Spinal cord (tissue), 10 donors: ENCODE measurements around the gene MRPL18. TPM values are rescaled to one million over a fixed set of nuclear protein-coding genes. Genes with fewer than 3 reads are reported as not detected.
"Not testable (repeated sequence)": the region's sequence is repeated elsewhere in the genome, so short reads cannot be mapped to it uniquely, and the experiment has no call there.

ENCODE experiments used
- DNase-seq, 6 donors: peaks; one replicate each; pipeline versions ENCODE4 v3.0.0 to v3.0.0-alpha.2; 2013 to 2015; ENCODE audit warnings: low spot score in 6 of 6, low read depth in 4 of 6
- H3K27ac ChIP-seq: one replicate; pipeline ENCODE4 v1.5.1; 2013; ENCODE audit warnings: low read depth, low read length, control low read depth
- H3K27me3 ChIP-seq: one replicate; pipeline ENCODE4 v1.6.1; 2013; ENCODE audit warnings: low read length; ENCODE audit not compliant: control insufficient read depth, insufficient read depth
- H3K36me3 ChIP-seq: one replicate; pipeline ENCODE4 v1.6.1; 2013; ENCODE audit warnings: low read length; ENCODE audit not compliant: control insufficient read depth, insufficient read depth
- H3K4me1 ChIP-seq: one replicate; pipeline ENCODE4 v1.6.1; 2013; ENCODE audit warnings: low read length; ENCODE audit not compliant: control insufficient read depth, insufficient read depth
- H3K4me3 ChIP-seq: one replicate; pipeline ENCODE4 v1.5.1; 2013; ENCODE audit warnings: low read depth, low read length, control low read depth
- H3K9me3 ChIP-seq: one replicate; pipeline ENCODE4 v1.6.1; 2013; ENCODE audit warnings: low read length; ENCODE audit not compliant: control insufficient read depth, insufficient read depth
- WGBS: methylation state at CpG from one replicate; pipeline ENCODE4 v1.1.5; 2013; ENCODE audit warnings: missing lambda C conversion rate; ENCODE audit not compliant: insufficient coverage; 5-methylcytosine and 5-hydroxymethylcytosine counted together
- long read RNA-seq, 4 donors: transcript quantifications; one replicate each; lab custom pipeline, GENCODE V29; 2026
- polyA plus RNA-seq, 2 donors: library from polyadenylated mRNA; unstranded; fragments of 120-200 nt; gene quantifications; one replicate each; pipeline ENCODE4 v1.2.1, GENCODE V29; 2013; ENCODE audit not compliant: insufficient read length in 2 of 2
- total RNA-seq, 2 donors: library from RNA; depleted of rRNA in 1 of 2; stranded (reverse); fragments of 120-200 nt in 1 of 2; fragments of >200 nt in 1 of 2; gene quantifications; one replicate each; pipeline versions ENCODE4 v1.2.3 to v1.2.4, GENCODE V29; 2013 to 2014
- donor health status: healthy.

Gene MRPL18
- 10 to 100 TPM; 42.1 to 58.9 TPM for total RNA-seq
- polyA plus RNA-seq = 10 to 100 TPM; 73.5 to 79.2 TPM
- long read RNA-seq, donor 1, transcript MRPL18-201 (4 exons, 978 nt) = major isoform, 39 of 61 reads
- long read RNA-seq, donor 1, partial matches to known transcripts = 14 of 61 reads
- long read RNA-seq, donor 1, other reads (novel, unspliced or antisense) = 7 of 61 reads
- long read RNA-seq, donor 2, transcript MRPL18-201 (4 exons, 978 nt) = major isoform, 11 of 11 reads
- long read RNA-seq, donor 2, partial matches to known transcripts = 0 of 11 reads
- long read RNA-seq, donor 2, other reads (novel, unspliced or antisense) = 0 of 11 reads
- long read RNA-seq, donor 3, transcript MRPL18-201 (4 exons, 978 nt) = major isoform, 19 of 19 reads
- long read RNA-seq, donor 3, partial matches to known transcripts = 0 of 19 reads
- long read RNA-seq, donor 3, other reads (novel, unspliced or antisense) = 0 of 19 reads
- long read RNA-seq, donor 4, transcript MRPL18-201 (4 exons, 978 nt) = major isoform, 38 of 70 reads
- long read RNA-seq, donor 4, partial matches to known transcripts = 10 of 70 reads
- long read RNA-seq, donor 4, other reads (novel, unspliced or antisense) = 20 of 70 reads

GRCh38 chr6:159790149-159790955 lies at the start of gene MRPL18:
TSS of gene MRPL18 (plus strand) at chr6:159790467. CDS start at chr6:159790588, 121 bp downstream.
- Histone ChIP-seq H3K27ac (peak within 1 kb of the TSS; percentile 96), H3K4me1 (peaks cover 24% of the 10 kb centered on the region), H3K4me3 (peak within 1 kb of the TSS; percentile 70), H3K36me3 (peaks cover 9% of the 10 kb centered on the region), H3K27me3 (no peaks in the 10 kb centered on the region), H3K9me3 (no peaks in the 10 kb centered on the region)
- under 1% methylated on average over 56 of the region's 56 CpGs for WGBS
- peak; percentile 88 to 99 (median 93) for DNase-seq

DNA sequence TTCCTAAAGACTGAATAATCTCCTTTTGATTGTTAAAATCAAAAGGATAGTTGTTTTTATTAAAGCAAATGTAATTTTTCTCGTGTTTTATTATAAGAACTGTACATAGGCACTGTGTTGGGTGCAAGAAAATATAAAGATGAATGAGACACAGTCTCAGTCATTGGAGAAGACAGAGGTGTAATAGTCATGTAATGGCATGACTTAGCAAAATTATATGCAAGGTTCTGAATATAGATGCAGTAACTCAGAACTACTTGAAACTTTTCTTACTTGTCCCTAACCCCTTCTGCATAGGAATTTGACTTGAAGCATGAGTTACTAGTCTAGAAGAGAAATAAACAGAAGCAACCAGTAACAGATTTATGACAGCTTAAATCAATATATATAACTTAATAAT lies 48.1 kb upstream of the MRPL18 start:
- Histone ChIP-seq H3K4me3 (no peak overlapping the region), H3K27ac (no peak overlapping the region), H3K27me3 (no peaks in the 10 kb centered on the region), H3K36me3 (peaks cover 27% of the 10 kb centered on the region), H3K9me3 (no peaks in the 10 kb centered on the region), H3K4me1 (no peaks in the 10 kb centered on the region)
- no peak for DNase-seq
- WGBS = 100% methylated on average over 1 of the region's 1 CpG

- Histone ChIP-seq H3K27ac (no peak overlapping the region), H3K4me1 (no peaks in the 10 kb centered on the region), H3K9me3 (no peaks in the 10 kb centered on the region), H3K4me3 (no peak overlapping the region), H3K27me3 (no peaks in the 10 kb centered on the region), H3K36me3 (peaks cover 25% of the 10 kb centered on the region)
- 100% methylated on average over 4 of the region's 7 CpGs for WGBS
- DNase-seq = no peak
Observed at GRCh38 chr6:159745081-159745480, 45.2 kb upstream of the MRPL18 start.

DNA sequence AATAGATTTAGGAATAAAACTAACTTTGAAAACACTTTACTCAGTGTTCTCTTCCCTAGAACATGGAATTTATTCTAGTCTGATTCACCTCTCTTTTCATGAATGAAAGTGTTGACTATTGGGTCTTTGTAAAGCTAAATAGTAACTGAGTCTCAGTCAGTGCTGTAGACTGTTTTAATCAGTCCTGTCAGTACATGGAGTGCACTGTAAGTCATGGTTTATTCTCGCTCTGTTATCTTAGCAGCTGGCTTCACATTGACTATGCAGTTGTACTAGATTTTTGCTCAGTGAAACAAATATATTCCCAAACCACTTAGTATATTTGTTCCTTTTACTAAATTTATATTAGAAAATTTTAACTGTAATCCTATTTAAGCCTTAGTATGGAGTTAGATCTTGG lies 43.5 kb upstream of the MRPL18 start:
- H3K27me3 ChIP-seq = no peaks in the 10 kb centered on the region
- no peak overlapping the region for H3K27ac ChIP-seq
- no peak overlapping the region for H3K4me3 ChIP-seq
- peaks cover 17% of the 10 kb centered on the region for H3K36me3 ChIP-seq
- H3K4me1 ChIP-seq = no peaks in the 10 kb centered on the region
- no peak for DNase-seq
- H3K9me3 ChIP-seq = no peaks in the 10 kb centered on the region
- WGBS = no CpG with 5 or more reads among the region's 1 CpG

DNA sequence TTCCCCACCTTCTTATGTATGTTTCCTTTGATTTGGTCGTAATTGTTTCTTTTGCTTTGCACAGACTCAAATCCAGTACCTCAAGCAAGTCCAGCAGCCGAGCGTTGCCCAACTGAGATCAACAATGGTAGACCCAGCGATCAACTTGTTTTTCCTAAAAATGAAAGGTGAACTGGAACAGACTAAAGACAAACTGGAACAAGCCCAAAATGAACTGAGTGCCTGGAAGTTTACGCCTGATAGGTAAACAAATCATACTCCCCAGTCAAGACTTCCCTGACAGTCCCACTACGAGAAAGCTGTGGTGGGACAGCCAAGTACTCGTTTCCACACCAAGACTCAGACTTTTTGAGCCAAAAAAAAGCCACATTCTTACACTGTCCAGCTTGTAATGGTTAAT lies 42.1 kb upstream of the MRPL18 start:
- not testable (repeated sequence) for H3K27me3 ChIP-seq, H3K9me3 ChIP-seq, H3K36me3 ChIP-seq, H3K4me3 ChIP-seq, H3K27ac ChIP-seq, H3K4me1 ChIP-seq, DNase-seq
- WGBS = no CpG with 5 or more reads among the region's 7 CpGs

DNA sequence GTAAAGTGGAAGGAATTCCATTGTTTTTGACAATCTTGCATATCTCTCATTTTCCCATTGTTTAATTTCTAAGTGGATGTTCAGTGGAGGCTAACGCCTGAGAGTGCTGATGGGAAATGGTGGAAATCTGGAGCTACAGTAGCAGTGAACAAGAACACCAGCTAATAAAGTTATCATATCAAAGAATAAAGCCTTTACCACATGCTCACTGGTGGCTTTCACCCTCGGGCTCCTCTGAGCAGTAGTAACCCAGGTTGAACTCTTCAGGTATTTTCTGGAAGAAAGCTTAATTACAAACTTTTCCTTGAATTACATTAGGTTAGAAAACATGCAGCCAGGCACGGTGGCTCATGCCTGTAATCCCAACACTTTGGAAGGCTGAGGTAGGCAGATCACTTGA lies 38.8 kb upstream of the MRPL18 start:
- Histone ChIP-seq H3K9me3 (no peaks in the 10 kb centered on the region), H3K27me3 (no peaks in the 10 kb centered on the region), H3K4me1 (no peaks in the 10 kb centered on the region), H3K4me3 (no peak overlapping the region), H3K27ac (no peak overlapping the region), H3K36me3 (peaks cover 8% of the 10 kb centered on the region)
- WGBS = no CpG with 5 or more reads among the region's 3 CpGs
- no peak for DNase-seq

GRCh38 chr6:159753081-159753872 lies 37.0 kb upstream of the MRPL18 start:
- no peaks in the 10 kb centered on the region for H3K9me3 ChIP-seq
- no peak for DNase-seq
- H3K4me1 ChIP-seq = no peaks in the 10 kb centered on the region
- 93% methylated on average over 4 of the region's 6 CpGs for WGBS
- H3K36me3 ChIP-seq = peaks cover 17% of the 10 kb centered on the region
- H3K27ac ChIP-seq = no peak overlapping the region
- no peaks in the 10 kb centered on the region for H3K27me3 ChIP-seq
- no peak overlapping the region for H3K4me3 ChIP-seq

GRCh38 chr6:159754401-159754800 lies 35.9 kb upstream of the MRPL18 start:
- no peaks in the 10 kb centered on the region for H3K4me1 ChIP-seq
- H3K27ac ChIP-seq = no peak overlapping the region
- WGBS = 100% methylated on average over 1 of the region's 2 CpGs
- no peaks in the 10 kb centered on the region for H3K9me3 ChIP-seq
- no peaks in the 10 kb centered on the region for H3K27me3 ChIP-seq
- H3K36me3 ChIP-seq = peaks cover 22% of the 10 kb centered on the region
- DNase-seq = no peak
- no peak overlapping the region for H3K4me3 ChIP-seq
